ENCODE results near the gene NTS.
A peak's percentile ranks its signal among the peaks of the same experiment; 100 is the strongest.

The NTS gene

DNA sequence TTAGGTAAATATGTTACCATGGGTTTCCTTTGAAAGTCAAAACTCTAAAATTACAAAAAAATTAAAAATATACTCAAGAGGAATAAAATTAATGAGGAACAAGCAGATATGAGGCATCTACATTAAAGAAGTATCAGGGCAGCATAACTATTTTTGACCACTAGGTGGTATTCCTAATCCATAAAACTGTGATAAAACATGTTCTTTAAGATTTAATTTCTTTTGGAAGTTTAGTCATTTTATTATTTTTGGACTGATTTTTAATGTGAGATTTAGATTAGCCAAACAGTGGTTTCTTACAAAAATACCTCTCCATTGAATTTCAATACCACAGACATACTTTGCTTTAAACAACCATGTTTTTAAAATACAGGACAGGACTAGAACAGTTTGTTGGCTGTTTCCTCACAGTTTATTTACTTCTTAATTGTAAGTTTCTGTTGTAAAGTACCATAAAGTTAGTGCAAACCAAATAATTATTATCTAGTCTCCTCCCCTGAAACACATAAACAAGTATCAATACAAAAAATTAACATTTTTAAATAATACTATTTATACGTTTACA, 49.8 kb downstream of the NTS start:
- peak; percentile 75 for FAIRE-seq

DNA sequence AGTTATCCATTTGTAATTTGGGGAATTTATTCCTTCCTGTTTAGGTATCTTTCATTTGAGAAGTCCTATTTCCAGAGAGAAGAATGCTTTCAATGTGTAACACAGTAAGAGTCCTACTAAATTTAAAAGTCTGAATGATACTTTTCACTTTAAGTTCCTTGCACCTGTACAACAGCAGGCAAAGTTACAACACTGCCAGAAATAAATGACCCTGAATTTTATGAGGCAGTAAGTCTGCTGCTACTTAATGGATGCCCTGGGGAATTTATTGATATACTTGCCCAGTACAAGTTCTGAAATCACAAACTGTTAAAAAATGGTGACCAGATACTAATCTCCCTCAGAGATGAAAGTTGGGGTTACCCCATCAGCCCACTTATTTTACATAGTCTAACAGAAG, 53.1 kb downstream of the NTS start:
- FAIRE-seq, result no peak

Data from G401.6 (cell line).